Measurements from ENCODE around the gene ATG16L1.
A peak's percentile ranks its signal among the peaks of the same experiment; 100 is the strongest.

Gene ATG16L1

DNA sequence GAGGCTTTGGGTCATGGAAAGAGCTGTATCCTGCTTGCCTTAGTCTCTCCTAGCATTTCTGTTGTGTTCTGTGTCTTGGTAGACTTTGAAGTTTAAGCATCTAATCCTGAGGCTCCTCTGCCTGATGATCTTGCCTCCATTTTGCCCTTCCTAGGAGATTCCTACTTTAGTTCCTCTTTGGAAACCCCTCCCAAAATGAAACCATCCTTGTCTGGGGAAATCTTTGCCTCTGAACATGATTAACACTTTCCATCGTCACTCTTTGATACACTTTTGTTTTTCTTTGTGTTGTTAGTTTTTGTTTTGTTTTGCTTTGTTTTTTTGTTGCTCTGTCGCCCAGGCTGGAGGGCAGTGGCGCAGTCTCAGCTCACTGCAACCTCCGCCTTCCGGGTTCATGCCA is 9.2 kb downstream of the ATG16L1 start:
- DNase-seq (ENCODE audit: low read depth) = no peak

DNA sequence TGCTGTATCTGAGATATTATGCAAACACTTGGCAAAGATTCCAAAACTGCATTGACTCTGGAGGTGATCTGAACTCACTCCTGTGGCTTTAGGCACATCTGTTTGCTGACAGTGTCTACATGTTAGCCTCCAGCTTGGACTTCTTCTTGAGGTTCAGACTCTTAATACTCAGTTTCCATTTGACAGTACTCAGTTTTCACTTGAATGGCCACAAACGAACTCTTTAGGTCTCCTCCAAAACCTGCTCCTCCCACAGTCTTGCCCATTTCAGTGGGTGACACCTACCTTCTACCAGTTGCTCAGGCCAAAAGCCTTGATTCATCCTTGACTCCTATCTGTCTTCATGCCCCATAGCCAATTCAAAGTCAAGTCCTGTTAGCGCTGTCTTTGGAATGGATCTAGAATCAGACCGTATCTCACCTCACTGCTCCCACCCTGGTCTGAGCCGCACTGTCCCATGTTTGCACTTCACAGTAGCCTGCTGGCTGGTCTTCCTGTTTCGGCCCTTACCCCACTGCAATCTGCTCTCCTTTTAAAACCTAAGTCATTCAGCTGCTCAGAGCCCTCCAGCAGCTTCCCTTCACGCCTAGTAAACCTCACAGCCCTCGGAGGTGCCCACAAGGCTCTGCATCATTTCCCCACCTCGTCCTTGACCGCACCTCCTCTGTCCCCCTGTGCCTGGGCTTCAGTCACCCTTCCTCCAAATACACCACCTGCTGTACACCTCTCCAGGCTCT is 10.5 kb downstream of the ATG16L1 start:
- DNase-seq (ENCODE audit: low read depth) = no peak

DNA sequence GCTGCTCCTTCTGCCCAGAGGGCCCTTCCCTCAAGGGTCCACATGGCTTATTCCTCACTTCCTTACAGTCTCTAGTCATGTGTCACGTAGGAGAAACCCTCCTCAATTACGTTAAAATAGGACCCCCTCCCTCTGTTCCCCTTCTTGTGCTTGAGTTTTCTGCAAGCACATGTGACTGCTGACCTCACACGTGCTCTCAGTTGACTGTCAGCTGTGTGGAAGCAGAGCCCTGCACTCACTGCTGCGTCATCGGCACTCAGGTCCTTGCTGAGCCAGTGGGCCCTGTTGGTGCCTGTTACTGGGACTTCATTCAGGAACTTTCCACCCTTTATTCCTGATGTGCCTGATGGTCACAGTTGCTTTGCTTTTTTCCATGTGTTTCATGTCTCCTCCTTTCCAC is 11.1 kb downstream of the ATG16L1 start:
- no peak for DNase-seq (ENCODE audit: low read depth)

DNA sequence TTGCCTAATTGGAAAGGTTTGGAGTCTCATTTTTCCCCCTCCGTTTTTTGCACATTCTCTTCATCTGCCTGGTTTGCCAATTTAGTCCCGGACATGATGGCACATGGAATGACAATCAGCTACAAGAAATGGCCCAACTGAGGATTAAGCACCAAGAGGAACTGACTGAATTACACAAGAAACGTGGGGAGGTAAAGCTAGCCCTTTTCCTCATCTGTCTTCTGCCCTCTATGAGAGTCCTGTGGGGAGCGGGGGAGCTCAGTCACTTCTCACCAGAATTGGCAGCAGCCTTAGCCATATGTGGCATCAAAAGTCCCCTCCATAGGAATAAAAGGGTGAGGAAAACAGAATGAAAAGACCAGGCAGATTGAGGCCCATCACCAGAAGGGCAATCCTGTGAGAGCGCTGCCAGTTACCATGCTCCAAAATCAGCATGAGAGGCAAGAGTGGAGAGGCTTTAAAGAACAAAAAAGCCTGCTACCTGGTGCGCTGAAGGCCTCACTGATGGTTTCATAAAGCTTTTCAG is 11.6 kb downstream of the ATG16L1 start:
- no peak for DNase-seq (ENCODE audit: low read depth)

DNA sequence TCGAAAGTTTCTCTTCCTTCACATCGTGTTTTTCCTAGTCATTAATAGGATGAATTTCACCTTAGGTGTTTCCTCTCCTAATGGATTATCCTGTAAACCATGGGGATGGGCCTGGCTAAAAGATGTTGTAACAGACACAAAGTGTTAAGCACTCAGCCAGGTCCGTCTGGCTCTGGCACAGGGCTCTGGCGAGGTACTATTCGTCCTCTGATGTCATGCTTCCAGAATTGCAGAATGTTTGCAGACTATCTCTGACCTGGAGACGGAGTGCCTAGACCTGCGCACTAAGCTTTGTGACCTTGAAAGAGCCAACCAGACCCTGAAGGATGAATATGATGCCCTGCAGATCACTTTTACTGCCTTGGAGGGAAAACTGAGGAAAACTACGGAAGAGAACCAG is 13.2 kb downstream of the ATG16L1 start:
- DNase-seq (ENCODE audit: low read depth) = no peak

DNA sequence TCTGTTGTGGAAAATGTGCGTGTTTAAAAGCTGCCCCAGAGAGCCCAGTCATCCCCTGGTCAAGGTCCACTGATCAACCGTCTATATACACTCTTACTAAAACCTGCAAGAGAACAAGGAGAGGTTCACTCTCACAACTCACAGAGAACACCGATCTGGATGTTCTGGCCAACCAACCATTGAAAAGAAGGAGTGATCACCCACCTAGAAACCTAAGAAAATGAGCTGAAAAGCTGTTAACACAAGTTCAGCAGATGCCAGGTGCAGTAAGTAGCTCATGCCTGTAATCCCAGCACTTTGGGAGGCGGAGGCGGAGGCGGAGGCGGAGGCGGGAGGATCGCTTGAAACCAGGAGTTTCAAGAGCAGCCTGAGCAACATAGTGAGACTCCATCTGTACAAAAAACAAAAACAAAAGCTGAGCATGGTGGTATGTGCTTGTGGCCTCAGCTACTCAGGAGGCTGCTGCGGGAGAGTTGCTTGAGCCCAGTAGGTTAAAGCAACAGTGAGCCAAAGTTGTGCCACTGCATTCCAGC is 14.5 kb downstream of the ATG16L1 start:
- no peak for DNase-seq (ENCODE audit: low read depth)

DNA sequence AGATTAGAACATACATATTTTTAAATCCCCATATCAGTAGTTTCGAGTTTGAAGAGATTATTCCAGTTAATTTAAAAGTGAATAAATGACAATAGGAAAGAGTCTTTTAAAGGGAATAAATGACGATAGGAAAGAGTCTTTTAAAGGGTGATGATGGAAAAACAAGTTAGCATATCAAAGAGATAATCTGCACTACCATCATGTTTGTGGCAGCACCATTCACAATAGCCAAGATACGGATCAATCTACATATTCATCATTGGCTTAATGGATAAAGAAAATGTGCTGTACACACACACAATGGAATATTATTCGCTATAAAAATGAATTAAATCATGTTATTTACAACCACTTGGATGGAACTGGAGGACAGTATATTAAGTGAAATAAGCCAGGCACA is 15.0 kb downstream of the ATG16L1 start:
- no peak for DNase-seq (ENCODE audit: low read depth)

DNA sequence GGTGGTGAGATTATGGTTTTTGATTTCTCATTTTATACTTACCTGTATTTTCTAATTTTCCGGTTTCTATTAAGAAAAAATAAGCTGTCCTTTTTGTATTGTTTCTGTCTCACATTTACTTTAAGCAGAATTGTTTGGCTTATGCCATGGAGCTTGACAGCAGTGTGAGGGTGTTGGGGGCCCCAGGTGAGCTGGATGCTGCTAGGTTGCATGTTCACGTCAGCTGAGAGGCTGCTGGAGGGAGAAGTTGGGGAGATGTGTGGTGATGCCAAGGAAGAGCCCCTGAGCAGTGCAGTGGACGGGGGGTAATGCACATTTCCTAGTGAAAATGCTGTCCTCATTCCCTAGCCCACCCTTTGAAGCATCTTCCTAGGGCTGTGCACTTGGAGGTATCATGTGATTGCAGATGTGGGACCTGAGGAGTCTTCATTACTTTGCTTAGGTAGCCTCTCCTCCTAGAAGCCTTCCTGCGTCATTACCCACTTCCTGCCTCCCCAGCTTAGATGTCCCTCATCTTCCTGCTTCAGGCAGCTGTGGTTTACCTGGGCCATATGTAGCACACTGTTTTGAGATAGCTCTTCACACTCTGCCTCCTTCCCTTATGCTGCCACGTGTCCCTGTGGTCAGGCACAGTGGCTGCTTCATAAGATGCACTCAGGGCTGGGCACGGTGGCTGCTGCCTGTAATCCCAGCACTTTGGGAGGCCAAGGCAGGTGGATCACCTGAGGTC is 16.2 kb downstream of the ATG16L1 start:
- DNase-seq (ENCODE audit: low read depth) = peak; percentile 59

DNA sequence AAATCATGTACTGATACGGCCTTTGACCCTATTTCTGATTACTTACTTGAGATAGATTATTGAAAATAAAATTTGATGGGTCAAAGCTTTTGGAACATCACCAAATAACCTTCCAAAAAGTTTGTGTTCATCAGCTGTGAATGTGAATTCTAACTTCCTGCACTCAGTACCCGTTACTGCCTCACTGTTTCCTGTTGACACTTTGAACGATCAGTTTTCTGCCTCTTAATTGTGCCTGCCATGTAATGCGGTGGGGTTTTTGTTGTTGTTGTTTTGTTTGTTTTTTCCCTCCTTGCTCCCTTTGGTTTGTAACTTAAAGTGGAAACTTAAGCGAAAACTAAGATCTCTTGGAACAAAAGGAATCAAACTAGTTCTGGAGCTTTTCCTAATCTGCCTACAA is 18.9 kb downstream of the ATG16L1 start:
- no peak for DNase-seq (ENCODE audit: low read depth)

DNA sequence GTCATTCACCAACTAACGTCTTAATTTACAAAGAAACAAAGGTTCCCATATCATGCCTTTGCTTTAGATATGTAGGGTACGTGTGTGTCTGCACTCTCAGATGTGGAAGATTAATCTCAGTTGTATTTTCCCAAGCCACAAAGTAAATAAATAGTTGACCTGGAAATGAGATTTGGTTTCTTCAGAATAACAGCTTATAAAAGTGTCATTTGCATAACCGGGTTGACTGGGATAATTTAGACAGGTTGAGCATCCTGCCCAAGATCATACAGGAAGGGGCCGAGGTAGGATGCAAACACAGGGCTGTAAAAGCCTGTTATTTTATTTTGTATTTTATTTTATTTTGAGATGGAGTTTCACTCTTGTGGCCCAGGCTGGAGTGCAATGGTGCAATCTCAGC is 19.5 kb downstream of the ATG16L1 start:
- DNase-seq (ENCODE audit: low read depth) = no peak

DNA sequence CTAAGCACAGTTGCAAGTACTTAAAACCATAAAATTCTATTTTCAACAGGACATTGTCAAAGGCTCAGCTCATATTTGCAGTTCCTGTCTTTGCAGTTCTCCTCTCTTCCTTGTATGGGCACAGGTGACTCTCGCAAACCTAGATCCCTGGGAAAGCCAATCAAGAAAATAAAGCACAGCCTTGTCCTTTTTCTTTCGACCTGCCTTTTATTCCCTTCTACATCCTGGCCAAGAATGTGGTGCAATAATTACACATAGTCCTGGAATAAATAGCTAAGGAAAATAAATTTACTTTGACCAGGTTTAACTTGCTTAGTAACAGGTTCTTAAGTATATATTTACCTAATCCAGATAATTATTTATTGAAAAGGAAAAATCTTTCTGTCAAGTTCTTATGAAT is 20.2 kb downstream of the ATG16L1 start:
- DNase-seq (ENCODE audit: low read depth) = no peak

DNA sequence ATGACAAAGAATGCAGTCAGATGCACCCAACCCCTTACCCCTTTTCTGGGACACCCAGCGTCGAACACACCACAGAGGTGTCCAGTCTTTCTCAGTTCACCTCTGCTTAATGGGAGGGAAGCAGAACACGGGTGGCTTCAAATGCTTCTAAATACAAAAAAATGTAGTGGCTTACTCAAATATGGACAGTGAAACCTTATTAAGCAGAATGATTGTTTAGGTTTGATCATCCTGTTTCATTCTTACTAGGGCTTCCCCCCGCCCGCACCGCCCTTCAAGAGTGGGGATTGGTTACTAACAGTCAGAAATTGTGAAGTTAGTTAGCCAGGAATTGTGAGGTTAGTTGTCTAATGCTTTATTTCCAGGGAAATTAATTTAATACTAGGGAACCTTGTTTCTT is 21.6 kb downstream of the ATG16L1 start:
- DNase-seq (ENCODE audit: low read depth) = no peak

DNA sequence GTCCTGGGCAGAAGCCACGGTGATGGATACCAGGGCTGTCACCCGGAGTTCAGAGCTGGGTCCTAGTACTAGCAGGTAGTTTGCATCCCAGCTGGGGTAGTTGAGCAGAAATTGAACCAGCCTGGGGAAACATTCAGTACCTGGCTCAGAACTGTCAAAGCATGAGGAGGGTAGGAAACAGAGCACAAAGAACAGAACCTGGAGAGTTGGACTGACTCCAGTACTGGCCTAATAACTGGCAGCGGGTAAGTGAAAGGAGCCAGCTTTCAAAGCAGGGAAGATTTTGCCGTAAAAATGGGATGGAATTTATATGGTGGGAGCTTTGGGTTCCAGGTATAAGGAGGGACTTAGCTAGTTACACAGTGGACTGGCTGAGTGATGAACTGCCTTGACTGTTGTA is 23.8 kb downstream of the ATG16L1 start:
- DNase-seq (ENCODE audit: low read depth) = no peak

DNA sequence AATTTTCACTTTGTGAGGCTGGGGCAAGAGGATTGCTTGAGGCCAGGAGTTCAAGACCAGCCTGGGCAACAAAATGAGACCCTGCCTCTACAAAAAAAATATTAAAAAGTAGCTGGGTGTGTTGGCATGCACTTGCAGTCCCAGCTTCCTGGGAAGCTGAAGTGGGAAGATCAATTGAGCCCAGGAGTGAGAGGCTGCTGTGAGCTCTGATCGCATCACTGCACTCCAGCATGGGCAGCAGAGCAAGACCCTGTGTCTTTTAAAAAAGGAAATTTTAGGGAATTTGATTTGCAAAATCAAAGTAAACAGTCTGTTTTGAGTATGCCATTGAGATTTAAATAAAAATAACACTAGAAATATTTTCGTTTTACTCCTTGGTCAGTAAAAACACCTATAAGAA is 27.4 kb downstream of the ATG16L1 start:
- DNase-seq (ENCODE audit: low read depth) = no peak

DNA sequence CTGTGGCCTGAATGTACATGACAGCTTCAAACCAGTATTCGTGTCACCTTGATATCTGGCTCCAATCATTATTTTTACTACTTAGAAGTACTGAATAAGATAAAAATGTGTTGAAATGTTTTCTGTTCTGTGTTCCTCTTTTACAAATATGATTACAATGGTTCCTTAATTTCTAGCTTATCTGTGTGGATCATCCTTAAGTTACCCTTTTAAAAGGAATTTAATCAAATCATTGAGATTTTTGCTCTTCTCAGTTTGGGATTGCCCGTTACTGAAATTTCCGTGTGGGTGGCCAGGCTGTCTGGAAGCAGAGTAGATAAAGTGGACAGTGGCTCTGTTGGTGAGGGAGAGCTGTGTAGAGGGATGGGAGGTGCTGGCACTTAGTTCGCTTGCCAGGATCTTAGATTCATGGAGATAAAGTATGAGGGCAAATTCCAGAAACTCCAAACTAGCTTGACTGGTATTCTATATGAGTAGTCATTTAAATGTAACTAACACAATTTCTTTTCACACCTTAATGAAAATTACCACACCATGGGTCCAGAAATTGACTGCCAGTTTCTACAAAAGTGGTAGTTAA is 28.7 kb downstream of the ATG16L1 start:
- no peak for DNase-seq (ENCODE audit: low read depth)

DNA sequence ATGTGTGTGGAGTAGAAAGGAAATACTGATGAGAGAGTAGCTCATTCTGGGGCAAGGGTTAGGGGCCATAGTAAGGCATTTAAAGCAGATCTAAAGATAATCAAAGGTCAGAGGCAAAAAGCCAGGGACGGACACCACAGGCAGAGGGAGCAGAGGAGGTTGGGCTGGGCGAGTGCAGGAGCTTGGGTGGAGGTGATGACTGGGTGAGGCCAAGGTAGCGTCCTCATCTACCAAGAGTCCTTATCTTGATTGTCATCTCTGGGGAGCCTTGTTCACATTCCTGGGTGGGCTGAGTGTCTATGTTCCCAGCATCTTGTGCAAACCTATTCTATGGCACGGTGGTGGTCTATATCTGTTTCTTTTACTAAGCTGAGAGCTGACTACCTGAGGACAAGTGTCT is 30.1 kb downstream of the ATG16L1 start:
- DNase-seq (ENCODE audit: low read depth) = no peak

DNA sequence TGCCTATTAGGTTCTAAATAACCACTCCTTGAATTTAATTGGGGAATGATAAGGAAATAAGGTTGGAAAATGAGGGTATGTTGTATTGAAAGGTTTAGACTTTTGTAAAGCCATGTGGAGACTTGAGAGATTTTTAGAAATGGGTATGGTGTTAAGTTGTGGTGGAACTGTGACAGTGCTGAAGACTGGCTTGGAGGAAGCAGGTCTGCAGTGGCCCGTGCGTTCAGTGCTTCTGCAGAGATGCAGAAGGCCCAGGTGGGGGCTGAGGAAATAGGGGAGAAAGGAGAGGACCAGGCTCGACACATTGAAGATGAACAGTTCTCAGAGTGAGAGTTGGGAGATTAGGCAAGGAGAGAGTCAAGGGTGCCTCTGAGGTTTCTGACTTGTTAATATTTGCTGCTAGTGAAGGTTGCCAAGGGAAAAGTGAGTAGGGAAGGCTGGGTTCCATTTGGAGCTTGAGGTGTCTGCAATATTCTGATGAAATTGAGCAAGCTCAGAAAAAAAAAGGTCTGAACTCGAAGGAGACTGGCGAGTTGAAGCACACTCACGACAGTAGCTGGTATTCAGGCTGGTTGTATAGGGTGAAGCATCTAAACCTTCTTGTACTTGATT is 30.6 kb downstream of the ATG16L1 start:
- DNase-seq (ENCODE audit: low read depth) = no peak

DNA sequence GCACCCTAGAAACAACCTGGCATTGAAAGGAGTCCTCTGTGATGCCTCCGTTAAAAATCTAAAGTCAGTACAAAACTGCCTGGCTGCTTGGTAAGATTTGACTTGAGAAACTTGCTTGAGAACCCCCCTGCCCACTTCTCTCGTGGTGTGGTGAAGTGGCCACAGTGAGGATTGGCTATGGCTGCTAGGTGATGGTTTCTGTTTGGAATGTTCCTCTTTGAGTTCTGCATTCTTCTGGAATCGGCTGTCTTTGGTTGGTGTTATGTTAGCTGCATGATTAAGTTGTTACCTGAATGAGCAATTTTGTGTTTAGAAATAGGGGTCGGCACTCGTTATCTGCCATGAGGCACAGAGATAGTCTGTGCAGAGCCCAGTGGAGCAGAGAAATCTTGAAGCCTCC is 34.4 kb downstream of the ATG16L1 start:
- DNase-seq (ENCODE audit: low read depth) = no peak

DNA sequence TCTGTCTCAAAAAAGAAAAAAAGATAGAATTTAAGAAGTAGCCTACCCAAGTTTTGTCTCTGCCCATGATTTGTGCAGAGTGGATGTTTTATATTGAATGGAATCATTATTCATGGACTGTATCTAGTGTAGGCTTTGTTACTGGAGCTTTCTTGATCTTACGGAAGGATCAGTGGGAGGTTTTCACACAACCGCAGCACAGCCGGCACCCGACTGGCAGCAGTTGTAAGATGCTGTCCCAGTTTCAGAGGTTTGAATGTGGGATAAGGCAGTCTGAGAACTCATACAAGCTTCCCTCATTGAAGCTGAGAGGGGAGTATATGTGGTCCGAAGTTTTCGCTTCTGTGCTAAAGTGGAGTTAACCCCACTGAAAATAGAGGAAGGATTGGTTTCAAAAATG is 36.4 kb downstream of the ATG16L1 start:
- no peak for DNase-seq (ENCODE audit: low read depth)

DNA sequence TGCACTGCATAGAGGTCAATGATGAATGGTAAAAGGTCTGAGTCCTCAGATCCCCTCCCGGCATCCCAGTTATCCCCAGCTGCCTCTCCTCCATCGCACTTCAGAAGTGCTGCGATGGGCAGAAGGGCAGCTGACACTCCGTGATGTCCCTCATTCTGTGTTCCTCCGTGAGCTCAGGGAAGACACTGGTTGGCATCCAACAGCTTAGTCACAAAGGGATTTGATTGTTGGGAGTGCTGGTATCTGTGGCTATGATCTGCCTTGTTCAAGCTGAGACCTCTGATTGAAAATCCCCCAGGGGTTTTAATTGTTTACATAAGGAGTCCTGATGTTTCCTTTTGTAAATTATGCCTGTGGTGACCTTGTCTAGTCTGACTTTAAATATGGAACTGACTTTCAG is 37.2 kb downstream of the ATG16L1 start:
- DNase-seq (ENCODE audit: low read depth) = no peak

DNA sequence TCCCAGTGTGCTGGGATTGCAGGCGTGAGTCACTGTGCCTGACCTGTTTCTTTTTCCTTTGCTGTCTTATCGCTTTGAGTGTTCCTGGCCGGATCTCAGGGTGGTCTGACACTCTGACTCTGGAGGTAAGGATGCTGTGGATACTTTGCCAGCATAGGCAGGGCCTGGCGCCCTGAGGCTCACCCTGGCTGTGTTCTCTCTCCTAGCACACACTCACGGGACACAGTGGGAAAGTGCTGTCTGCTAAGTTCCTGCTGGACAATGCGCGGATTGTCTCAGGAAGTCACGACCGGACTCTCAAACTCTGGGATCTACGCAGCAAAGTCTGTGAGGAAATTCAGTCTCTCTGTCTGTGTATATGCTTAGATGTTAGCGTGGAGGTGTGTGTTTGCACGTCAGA is 38.2 kb downstream of the ATG16L1 start:
- no peak for DNase-seq (ENCODE audit: low read depth)

DNA sequence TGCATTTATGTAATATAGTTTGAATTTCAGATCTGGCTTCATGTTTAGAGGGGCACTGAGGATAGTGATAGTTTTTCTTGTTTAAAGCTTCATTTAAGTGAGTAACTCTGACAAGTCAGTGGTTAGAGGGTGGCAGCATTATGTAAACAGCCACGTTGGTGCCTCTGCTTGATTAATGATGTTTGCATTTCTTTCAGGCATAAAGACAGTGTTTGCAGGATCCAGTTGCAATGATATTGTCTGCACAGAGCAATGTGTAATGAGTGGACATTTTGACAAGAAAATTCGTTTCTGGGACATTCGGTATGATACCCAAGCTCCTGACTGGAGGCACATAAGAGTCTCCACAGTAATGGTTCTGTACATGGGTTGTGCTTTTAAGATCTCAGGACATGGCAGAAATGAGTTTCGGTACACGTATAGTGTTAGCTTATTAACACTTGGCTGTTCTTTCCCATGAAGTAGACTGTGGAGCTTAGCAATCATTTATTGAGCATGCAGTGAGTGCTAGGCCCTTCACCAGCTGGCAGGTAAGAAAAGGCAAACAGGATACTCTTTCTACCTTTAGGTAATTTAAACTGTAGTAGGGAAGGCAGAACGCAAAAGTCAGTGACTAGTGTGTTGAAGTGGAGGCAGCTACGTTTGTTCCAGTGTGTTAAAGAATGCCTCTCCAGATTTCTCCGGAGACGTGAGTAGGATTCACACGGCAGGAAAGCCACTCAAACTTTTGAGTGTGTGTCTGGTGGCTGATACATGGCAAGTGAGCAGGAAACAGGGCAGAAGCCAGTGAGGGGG is 38.8 kb downstream of the ATG16L1 start:
- no peak for DNase-seq (ENCODE audit: low read depth)

Data from stimulated activated CD4-positive, alpha-beta T cell treated with anti-CD3 and anti-CD28 coated beads, Interleukin-2, amount 100 ng/mL, for 4 hours (primary cell).